HG02885 (cell line): ENCODE results near the gene SLC29A1.
A peak's percentile ranks its signal among the peaks of the same experiment; 100 is the strongest.

Experiments
- ATAC-seq: cut with Tn5 transposase; IDR thresholded peaks from one replicate; pipeline ENCODE4 v1.9.1; 2021; ENCODE audit warnings: mild to moderate bottlenecking; ENCODE audit not compliant: unreplicated experiment, poor library complexity

The SLC29A1 gene

GRCh38 chr6:44251576-44252524 is 28.5 kb downstream of the SLC29A1 start:
- ATAC-seq = no peak

DNA sequence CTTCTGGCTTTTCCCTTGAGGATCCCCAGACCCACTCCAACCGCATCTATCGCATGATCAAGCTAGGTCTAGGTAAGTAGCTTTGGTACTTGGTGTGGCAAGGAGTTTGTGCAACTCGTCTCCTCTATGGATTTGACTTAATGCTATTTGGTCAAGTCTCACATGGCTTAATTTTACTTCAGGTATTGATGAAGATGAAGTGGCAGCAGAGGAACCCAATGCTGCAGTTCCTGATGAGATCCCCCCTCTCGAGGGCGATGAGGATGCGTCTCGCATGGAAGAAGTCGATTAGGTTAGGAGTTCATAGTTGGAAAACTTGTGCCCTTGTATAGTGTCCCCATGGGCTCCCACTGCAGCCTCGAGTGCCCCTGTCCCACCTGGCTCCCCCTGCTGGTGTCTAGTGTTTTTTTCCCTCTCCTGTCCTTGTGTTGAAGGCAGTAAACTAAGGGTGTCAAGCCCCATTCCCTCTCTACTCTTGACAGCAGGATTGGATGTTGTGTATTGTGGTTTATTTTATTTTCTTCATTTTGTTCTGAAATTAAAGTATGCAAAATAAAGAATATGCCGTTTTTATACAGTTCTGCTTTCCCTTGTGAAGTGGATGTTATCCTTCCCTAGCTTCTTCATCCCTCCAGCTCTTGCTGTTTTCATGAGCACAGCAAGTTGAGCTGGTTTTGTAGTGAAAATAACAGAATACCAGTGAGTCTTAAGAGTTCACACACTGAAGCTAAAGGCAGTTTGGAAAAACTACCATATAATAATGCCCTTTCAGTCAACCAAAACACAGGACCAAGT is 30.1 kb downstream of the SLC29A1 start:
- no peak for ATAC-seq

- ATAC-seq = no peak
These were observed 31.1 kb downstream of the SLC29A1 start for GRCh38 chr6:44254191-44255104.

DNA sequence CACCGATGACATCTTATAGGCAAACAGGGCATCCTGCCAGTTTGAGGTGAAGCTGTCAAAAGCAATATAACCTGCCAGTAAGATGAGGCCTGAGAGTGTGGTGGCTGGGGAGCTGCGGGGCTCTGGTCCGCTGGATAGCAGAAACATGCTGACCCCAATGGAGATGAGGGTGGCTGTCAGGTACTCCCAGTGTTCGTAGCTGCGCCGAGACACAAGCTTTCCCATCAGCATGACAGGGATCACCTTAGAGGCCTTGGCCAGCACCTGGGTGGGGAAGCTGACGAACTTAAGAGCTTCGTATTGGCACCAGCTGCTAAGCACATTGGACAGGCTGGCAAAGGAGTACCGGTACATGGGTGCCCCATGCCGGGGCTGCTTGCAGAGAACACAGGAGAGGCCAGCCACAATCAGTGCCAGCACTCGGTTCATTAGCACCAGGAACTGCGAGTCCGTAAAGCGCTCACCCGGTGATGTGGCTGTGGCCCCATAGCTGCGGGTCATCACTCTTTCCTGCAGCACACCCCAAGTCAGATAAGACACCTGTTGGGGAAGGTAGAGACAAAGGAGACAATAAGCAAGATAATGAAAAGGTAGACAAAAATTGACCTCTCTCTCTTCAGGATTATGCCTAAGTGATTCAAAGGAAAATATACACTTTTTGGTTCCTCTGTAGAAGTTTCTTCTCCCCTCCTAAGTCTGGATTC is 31.9 kb downstream of the SLC29A1 start:
- no peak for ATAC-seq

GRCh38 chr6:44255871-44256774 is 32.7 kb downstream of the SLC29A1 start:
- ATAC-seq = no peak

- no peak for ATAC-seq
These were observed 33.3 kb downstream of the SLC29A1 start for GRCh38 chr6:44256775-44257024.

GRCh38 chr6:44257025-44257752 is 33.8 kb downstream of the SLC29A1 start, which contains the start of gene SLC35B2:
SLC35B2 (minus strand) TSS chr6:44257528; CDS start chr6:44257410, 118 bp downstream.
- peak; percentile 54 for ATAC-seq

GRCh38 chr6:44257753-44258324 is 34.4 kb downstream of the SLC29A1 start:
- ATAC-seq = peak; percentile 13

DNA sequence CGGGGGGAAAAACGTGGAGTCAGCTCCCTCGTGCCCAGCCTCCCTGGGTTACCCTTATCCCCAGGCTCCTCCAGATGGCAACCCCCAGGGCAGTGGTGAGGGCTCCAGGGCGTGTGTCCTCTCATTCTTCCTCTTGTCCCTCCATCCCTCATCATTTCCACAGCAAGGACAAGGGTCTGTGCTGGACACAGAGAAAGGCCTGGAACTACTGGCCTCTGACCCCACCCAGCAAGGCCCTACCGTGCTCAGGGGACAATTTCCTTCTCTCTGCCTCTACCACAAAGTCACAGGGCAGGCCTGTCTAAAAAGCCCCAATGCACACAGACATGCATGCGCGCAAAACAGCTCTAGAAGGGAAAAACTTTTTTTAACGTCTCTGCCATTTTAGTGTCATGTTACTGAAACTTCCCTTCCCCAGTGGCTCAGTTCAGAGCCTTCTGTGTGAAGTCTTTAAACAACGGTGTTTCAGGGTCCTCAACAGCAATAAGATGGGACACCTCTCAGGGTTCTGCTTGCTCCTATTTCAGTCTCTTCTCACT is 35.0 kb downstream of the SLC29A1 start:
- no peak for ATAC-seq

DNA sequence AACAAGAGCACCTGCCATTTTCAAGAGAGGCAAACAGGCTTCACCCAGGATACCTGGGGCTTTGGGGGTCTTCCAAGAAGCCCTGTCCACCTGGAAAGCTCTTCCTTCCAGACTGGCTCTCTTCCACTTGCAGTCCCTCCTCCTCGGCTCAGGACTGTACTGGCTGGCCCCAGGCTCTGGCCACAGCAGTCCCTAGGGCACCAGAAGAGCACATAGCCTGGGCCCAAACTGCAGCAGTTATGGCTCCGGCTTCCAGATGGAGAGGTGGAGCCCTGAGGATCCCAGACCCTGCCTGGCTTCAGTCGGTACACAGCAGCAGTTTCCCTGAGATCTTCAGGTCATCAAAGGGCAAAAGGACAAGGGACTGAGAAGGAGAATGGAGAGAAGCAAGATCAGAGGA is 35.5 kb downstream of the SLC29A1 start:
- no peak for ATAC-seq

GRCh38 chr6:44260011-44260410 is 36.6 kb downstream of the SLC29A1 start:
- no peak for ATAC-seq

GRCh38 chr6:44260451-44261297 is 37.3 kb downstream of the SLC29A1 start:
- no peak for ATAC-seq

- ATAC-seq = no peak
These were observed 38.2 kb downstream of the SLC29A1 start for GRCh38 chr6:44261581-44261980.

DNA sequence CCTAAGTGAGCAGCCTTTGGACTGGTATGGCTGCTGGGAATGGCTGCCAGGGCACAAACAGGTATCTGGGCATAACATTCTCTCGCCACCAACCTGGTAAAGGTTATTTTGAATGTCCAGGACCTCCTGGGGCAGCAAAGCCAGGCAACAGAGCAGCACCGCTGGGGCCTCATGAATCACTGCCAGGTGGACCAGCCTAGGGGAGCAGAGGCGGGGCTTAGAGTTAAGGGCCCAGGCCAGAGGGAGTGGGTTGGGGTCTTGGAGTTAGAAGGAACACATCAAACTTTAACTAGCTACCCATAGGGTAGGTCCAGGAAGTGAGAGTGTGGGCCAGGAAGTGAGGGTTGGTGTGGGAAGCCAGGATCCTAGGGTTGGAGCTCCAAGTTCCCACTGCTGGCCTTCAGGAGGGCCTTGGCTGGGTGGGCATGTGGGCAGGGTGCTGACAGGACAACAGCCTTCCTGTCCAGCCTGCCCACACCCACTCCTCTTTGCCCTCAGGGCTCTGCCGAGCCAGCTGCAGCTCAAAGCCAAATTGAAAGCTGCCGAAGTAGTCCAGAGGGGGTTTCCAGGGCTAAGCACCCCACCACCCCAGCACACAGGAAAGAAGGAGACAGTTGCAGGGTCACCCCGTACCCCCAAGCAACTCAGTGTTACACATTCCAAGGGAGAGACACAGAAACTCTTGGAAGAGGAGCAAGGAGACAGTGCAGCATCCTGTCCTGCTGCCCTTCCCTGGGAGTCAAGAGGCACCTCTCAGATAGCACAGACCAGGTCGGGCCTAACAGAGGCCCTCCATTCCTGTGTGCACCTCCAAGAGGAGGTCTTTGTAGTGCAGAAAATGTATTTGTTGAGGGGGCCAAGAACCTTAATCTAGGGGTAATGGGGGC is 39.3 kb downstream of the SLC29A1 start:
- no peak for ATAC-seq

DNA sequence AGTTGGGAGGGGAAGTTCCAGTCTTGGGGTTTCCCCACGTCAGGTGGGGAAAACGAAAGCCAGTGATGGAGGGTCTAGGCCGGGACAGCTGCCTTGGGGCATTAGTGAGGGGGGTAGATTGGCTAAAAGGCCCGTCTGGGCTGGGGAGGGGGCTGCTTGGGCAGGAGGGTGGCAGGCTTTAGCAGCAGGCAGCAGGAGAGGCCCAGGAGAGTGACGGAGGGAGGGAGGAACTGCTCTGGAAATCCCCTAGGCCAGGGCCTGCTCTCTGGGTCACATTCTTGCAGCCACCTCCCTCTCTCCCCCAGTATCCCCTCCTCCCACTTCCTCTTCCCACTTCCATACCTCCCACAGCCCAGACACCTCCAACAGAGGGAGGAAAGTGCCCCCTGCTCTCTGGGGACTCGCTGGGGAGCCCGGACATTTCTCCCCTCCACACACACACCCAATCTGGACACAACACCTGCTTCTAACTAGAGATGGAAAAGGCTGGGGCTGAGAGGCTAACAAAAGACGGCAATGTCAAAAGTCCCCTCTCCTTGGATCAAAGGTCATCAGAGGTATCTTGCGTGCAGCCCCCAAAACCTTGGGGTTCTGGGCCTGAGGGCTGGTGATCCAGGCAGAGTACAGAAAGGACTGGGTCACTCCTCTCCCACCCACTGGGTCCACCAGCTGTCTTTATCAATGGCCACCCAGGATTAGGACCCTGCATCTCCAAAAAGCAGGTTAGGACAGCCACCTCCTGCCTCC is 40.1 kb downstream of the SLC29A1 start:
- ATAC-seq = peak; percentile 17
